HG03439 (cell line): ENCODE results near the gene TCN1.
A peak's percentile ranks its signal among the peaks of the same experiment; 100 is the strongest.

Experiments used
- ATAC-seq: cut with Tn5 transposase; IDR thresholded peaks from one replicate; pipeline ENCODE4 v1.9.1; 2021; ENCODE audit warnings: mild to moderate bottlenecking, moderate library complexity; ENCODE audit not compliant: unreplicated experiment

The TCN1 gene

GRCh38 chr11:59810189-59810910 is 55.9 kb downstream of the TCN1 start, which contains the start of gene MRPL16:
Gene MRPL16 (minus strand): TSS chr11:59810778. CDS start chr11:59810658, 120 bp downstream.
- ATAC-seq = peak; percentile 99

GRCh38 chr11:59807047-59807610 is 59.2 kb downstream of the TCN1 start:
- no peak for ATAC-seq

- ATAC-seq = no peak
Observed at GRCh38 chr11:59804061-59804460, 62.2 kb downstream of the TCN1 start.
